ENCODE data around the gene SPON1. TPM values are rescaled to one million over a fixed set of nuclear protein-coding genes. Genes with fewer than 3 reads are reported as not detected.

Gene SPON1
- total RNA-seq, 1 experiment from 2014 or later: 6.4 TPM

GRCh38 chr11:14070896-14071295 lies 108.4 kb downstream of the SPON1 start:
- ChIA-PET POLR2A (no interaction called here), CTCF (no interaction called here)
- ATAC-seq (no peak), DNase-seq (ENCODE audit: low spot score) (no peak)
- Mint-ChIP-seq H3K27ac (no peak overlapping the region), H3K36me3 (no peaks in the 10 kb centered on the region), H3K9me3 (no peaks in the 10 kb centered on the region), H3K27me3 (ENCODE audit: low read depth) (no peaks in the 10 kb centered on the region), H3K4me3 (no peak overlapping the region), H3K4me1 (peaks cover 26% of the 10 kb centered on the region)
- no peak for TF ChIP-seq ESRRA (CRISPR knock-in tag; IDR thresholded peaks at IDR 0.05; ENCODE audit: borderline replicate concordance)
- TF ChIP-seq PRDM15 (CRISPR knock-in tag; IDR thresholded peaks at IDR 0.05): no peak
- TF ChIP-seq ZNF219 (CRISPR knock-in tag; IDR thresholded peaks at IDR 0.05; ENCODE audit: borderline replicate concordance): no peak
- TF ChIP-seq ZBTB43 (CRISPR knock-in tag; IDR thresholded peaks at IDR 0.05): no peak
- no peak for TF ChIP-seq NR1H2 (CRISPR knock-in tag; IDR thresholded peaks at IDR 0.05)
- TF ChIP-seq GABPB1 (CRISPR knock-in tag; IDR thresholded peaks at IDR 0.05): no peak
- no peak for TF ChIP-seq SMAD3 (CRISPR knock-in tag; IDR thresholded peaks at IDR 0.05; ENCODE audit: borderline replicate concordance)
- no peak for TF ChIP-seq ELF4 (CRISPR knock-in tag; IDR thresholded peaks at IDR 0.05; ENCODE audit: low read depth)
- no peak for TF ChIP-seq HMGA2 (CRISPR knock-in tag; IDR thresholded peaks at IDR 0.05)
- no peak for TF ChIP-seq ZNF532 (CRISPR knock-in tag; IDR thresholded peaks at IDR 0.05; ENCODE audit: borderline replicate concordance)
- TF ChIP-seq MXD4 (CRISPR knock-in tag; IDR thresholded peaks at IDR 0.05; ENCODE audit: borderline replicate concordance): no peak
- TF ChIP-seq IRF1 (CRISPR knock-in tag; IDR thresholded peaks at IDR 0.05): no peak
- TF ChIP-seq ZNF512 (CRISPR knock-in tag; IDR thresholded peaks at IDR 0.05; ENCODE audit: borderline replicate concordance): no peak
- TF ChIP-seq ZNF416 (CRISPR knock-in tag; IDR thresholded peaks at IDR 0.05): no peak
